Activated CD4-positive, alpha-beta T cell treated with anti-CD3 and anti-CD28 coated beads, Interleukin-2, amount 50 U/mL, for 48 hours (primary cell): ENCODE results near the gene TCP11L2.
"Not testable (repeated sequence)": the region's sequence is repeated elsewhere in the genome, so short reads cannot be mapped to it uniquely, and the experiment has no call there.

Experiments used
- DNase-seq, 2 experiments: peaks; one replicate each; pipeline ENCODE4 v3.0.0-alpha.2; 2020

Gene TCP11L2

DNA sequence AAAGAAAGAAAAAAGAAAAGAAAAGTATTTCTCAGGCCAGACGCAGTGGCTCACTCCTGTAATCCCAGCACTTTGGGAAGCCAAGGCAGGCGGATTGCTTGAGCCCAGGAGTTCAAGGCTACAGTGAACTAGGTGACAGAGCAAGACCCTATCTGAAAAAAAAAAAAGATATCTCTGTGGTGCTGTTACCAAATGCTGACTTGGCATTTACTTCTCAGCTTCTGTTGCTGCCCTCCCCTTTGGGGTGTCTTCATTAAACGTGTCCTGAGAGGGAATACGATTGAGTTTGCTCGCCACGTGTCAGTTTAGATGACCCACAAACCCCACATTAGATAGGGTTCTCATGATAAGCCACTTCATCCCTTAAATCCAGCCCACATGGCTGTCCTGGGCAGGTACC lies 50.6 kb downstream of the TCP11L2 start:
- DNase-seq = no peak

DNA sequence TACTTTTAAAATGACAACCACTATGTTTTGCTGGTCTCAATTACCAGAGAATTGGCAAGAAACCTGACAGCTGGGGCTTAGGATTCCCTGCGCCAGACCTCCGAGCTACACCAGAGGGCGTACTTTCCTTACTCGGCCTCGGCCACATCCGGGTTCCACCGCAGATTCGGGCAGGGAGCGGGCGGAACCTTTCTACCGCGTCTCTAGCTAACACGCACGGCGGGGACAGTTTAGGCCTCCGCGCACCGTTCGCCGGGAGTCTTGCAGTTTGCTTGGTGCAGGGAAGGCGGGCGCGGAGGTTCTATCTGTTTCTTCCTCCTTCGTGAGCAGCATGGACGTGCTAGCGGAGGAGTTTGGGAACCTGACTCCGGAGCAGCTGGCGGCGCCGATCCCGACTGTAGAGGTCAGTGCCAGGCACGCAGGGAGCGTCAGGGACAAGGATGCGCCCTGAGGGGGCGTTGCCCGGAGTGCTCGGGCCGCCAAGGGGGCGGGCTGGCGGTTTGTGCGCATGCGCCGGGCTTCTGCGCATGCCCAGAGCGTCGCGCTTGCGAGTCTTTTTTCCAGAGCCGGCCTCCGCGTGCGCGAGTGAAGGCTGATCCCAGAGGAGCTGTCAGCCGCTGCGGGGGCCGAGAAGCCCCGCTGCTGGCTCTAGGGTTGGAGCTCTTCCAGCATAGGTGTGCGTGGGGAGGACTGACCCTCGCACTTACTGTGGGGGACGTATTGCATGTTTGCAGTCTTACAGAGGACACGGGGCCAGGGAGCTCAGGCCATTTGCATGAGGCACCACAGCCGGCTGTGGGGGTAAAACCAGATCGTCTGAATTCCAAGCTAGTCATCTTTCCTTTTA lies 55.2 kb downstream of the TCP11L2 start, which contains the start of gene POLR3B:
Gene POLR3B (plus strand): TSS at position 200 of the 847 bp plus-strand sequence. CDS start 132 bp downstream, at position 332.
- peak; percentile 95 to 96 for DNase-seq

DNA sequence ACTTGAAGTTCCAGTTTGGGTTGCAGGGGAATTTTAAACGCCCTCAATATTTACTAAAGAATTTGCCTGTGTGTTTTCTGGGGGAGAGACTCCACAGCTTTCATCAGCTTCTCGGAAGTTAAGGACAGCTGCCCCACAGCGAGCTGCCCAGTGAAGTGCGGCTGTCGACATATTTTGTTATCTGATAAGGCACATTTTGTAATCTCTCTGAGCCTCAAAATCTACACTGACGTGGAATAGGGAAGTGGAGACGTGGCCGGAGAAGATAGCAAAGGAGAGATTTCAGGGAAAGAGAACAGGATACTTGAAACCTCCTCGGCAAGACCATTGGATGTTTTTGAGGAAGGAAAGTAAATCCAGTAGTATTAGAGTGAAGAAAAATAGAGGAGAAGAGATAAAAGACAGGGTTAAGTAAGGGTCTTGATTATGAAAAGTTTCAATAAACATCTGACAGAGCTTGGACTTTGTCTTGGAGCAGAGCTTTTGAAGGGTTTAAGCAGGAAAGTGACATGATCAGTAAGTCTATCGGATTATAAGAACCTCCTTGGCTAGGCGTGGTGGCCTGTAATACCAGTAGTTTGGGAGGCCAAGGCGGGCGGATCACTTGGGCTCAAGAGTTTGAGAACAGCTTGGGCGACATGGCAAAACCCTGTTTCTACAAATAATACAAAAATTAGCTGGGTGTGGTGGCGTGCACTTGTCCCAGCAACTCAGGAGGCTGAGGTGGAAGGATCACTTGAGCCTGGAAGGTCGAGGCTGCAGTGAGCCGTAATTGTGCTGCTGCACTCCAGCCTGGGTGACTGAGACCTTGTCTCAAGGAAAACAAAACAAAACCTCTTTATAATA lies 56.1 kb downstream of the TCP11L2 start:
- peak in 1 of 2 experiments; percentile 4 for DNase-seq

GRCh38 chr12:106359646-106360399 lies 57.3 kb downstream of the TCP11L2 start:
- DNase-seq = no peak

- DNase-seq = no peak
Measured at GRCh38 chr12:106360400-106360994, 58.0 kb downstream of the TCP11L2 start.

DNA sequence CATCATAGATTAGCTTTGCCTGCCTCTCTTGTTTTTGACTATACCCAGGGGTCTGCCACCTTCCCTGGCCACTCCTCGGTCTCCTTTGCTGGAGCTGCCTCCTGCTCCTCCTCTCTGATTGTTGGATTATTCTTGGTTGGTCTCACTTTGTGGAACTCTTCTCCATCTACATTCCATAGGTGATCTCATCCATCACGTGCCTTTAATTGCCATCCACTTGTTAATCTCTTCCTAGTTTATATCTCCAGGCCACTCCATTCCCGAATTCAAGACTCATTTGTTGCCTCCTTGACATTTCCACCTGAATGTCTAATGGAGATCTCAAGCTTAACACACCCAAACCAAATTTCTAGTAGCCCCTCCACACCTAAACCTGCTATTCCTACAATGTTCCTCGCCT lies 60.4 kb downstream of the TCP11L2 start:
- no peak for DNase-seq

DNA sequence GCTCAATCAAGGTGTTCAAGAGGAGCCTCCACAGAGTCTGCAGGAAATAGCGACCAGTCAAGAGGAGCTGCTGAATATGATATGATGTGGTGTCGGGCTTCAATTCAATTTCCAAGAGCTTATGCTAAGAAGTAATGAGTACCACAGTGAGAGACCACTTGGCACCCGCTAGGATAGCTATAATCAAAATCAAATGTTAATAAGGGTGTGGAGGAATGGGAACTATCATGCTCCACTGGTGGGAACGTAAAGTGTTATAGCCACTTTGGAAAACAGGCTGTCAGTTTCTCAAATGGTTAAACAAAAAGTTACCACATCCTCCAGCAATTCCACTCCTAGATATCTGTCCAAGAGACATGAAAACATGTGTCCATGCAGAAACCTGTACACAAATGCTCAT lies 61.7 kb downstream of the TCP11L2 start:
- DNase-seq = no peak

GRCh38 chr12:106369624-106370346 lies 67.3 kb downstream of the TCP11L2 start:
- DNase-seq = no peak

DNA sequence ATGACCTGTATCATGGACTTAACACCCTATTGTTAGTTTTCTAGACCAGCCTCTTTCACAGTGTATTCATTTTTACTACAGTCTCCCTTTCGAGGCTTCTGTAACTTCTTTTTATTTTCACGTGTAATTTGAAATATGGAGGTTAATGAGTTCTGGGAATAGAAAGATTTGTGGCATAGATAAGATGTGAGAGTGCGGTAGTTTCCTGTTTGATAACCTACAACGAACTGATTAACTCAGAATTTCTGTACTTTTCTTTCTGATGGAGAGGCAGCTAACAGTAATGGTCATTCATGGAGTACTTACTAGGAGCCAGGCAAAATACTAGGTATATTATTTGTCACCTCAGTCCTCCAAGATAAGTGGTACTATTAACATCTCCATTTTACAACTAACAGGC lies 76.3 kb downstream of the TCP11L2 start:
- no peak for DNase-seq

DNA sequence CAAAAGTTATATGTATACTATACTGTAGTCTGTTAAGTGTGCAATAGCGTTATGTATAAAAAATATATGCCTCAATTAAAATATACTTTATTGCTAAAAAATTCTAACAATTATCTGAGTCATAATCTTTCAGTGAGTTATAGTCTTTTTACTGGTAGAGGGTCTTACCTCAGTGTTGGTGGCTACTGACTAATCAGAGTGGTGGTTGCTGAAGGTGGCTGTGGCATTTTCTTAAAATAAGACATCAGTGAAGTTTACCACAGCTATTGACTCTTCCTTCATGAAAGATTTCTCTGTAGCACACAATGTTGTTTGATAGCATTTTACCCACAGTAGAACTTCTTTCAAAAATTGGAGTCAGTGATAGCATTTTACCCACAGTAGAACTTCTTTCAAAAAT lies 78.4 kb downstream of the TCP11L2 start:
- DNase-seq = no peak

DNA sequence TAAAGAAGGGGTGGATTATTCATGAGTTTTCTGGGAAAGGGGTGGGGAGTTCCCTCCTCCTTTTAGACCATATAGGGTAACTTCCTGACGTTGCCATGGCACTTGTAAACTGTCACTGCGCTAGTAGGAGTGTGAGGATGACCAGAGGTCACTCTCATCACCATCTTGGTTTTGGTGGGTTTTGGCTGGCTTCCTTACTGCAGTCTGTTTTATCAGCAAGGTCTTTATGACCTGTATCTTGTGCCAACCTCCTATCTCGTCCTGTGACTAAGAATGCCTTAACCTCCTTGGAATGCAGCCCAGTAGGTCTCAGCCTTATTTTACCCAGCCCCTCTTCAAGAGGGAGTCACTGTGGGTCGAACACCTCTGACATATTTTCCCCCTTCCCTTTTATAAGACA lies 79.3 kb downstream of the TCP11L2 start:
- DNase-seq = not testable (repeated sequence)

GRCh38 chr12:106386813-106387535 lies 84.4 kb downstream of the TCP11L2 start:
- DNase-seq = no peak

GRCh38 chr12:106387848-106388377 lies 85.4 kb downstream of the TCP11L2 start:
- no peak for DNase-seq

DNA sequence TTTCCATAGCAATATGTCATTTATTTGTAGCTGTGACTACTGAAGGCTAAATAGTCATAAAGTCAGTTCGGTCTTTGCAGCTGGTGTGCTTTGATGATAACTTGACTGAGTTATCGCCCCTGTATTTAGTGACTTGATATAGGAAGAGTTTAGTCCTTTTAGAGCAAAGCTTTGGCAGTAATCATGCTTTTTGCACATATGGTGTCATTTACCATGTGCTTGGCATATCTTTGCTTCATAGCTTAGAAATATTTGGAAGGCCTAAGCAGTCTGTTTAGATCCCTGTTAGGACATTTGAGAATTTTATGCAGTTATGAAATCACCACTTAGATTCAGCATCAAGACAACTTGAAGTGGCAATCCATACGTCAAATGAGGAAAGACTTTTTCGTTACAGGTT lies 86.6 kb downstream of the TCP11L2 start:
- DNase-seq = no peak

DNA sequence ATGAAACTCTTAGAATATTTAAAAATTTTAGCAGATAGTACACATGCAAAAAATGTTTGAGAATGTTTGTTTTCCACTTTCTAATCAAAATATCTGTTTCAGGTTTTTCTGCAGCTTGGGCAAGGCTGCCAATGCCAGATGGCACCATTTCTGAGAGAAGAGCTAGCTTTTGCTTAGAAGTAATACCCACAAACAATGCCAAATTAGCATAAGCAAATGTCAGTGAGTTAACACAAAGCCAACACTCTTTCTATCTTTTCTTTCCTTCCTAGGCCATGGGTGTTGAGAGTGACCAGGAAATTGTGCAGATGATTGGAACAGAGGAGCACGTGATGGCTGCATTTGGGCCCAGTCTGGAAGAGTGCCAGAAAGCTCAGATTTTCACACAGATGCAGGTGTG lies 90.2 kb downstream of the TCP11L2 start:
- no peak for DNase-seq
